GM19468 (cell line): ENCODE measurements around the gene CAPG.

ENCODE experiments used
- ATAC-seq: cut with Tn5 transposase; IDR thresholded peaks from one replicate; pipeline ENCODE4 v1.9.1; 2021; ENCODE audit warnings: mild to moderate bottlenecking, moderate library complexity, moderate number of reproducible peaks; ENCODE audit not compliant: unreplicated experiment; ENCODE audit errors: extremely low read depth

Gene CAPG, protein sequence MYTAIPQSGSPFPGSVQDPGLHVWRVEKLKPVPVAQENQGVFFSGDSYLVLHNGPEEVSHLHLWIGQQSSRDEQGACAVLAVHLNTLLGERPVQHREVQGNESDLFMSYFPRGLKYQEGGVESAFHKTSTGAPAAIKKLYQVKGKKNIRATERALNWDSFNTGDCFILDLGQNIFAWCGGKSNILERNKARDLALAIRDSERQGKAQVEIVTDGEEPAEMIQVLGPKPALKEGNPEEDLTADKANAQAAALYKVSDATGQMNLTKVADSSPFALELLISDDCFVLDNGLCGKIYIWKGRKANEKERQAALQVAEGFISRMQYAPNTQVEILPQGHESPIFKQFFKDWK

DNA sequence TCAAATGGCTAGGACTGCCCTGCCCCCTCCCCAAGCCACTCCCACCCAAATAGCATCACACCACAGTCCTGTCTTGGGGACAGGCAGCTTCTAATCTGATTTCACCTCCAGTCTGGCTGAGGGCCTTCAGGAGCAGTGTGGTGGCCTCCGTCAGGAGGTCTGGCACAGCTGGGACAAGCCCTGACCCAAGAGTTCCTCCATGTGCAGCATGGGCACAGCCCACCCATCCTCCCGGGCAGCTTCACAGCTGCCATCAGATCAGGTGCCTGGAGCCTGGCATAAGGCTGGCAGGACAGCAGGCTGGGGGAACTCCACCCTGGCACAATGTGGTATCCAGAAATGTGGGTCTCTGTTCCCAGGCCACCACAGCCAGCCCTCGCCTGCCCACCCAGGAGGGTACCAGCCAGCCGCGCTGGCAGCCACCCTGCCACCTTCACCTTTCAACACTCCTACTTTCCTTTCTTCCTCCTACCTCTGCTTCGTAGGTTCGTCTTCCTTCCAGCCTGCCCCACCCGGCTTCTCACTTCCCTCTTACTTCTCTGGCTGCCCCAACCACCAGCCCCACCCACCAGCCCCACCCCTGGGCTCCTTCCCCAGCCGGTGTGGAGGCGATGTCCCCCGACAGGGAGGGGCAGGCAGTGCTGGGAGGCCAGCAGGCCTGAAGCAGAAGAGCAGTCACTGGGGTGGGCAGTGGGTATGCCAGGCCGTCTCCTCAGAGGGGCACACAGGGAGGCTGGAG, at the start of gene CAPG:
TSS of gene CAPG (minus strand) at position 522 of the 739 bp plus-strand sequence. CDS start 8,221 bp downstream, outside the sequence.
- ATAC-seq, result no peak

DNA sequence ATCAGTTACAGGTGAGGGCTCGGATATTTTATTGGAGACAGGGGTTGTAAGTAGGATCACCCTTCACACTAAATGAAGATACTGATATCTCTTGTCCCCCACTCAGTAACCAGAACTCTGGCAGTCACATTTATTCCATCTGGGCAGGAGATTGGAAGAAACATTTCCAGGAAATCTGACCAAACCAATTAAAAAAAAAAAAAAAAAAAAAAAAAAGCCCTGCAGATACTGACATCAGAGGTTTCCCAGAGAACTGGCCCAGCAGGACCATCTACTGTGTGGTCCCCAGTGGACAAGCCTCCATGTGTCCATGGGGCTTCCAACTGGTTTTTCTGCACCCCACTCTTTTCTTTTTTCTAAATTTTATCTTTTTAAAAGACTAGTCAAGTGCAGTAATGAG, 49.6 kb upstream of the CAPG start:
- ATAC-seq, result no peak

DNA sequence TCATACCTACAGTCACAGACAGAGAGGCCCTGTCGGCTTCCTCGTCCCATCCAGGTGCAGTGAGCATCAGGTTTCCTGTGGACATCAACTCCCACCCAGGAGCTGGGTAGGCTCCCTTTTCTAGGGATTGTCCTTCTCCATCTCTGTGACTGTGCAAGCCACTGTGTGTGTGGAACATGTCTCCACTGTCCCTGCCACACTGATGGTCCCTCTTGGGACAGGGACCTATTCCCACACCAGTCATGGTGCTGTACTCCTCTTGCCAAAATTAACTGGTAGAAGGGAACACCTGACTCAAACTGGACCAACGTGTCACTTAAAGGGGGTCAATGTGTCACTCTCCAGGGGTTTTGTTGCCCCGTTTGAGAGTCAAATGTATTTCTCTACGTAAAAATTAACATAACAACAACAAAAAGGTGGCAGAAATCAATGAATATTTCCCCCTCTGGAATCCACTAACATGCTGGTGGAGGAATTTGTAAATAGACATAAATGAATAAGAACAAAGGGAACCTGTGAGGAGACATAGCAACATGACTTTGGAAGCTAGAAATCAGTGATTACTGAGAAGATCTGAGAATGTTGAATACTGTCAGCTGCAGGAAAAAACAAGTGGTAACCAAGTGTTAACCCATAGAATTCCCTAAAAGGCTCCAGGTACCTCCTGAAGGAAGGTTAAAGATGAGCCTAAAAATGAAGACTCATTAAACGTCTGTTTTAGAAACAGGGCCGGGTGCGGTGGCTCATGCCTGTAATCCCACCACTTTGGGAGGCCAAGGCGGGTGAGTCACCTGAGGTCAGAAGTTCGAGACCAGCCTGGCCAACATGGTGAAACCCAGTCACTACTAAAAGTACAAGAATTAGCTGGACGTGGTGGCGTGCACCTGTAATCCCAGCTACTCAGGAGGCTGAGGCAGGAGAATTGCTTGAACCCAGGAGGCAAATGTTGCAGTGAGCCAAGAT, 48.7 kb upstream of the CAPG start:
- ATAC-seq, result no peak

DNA sequence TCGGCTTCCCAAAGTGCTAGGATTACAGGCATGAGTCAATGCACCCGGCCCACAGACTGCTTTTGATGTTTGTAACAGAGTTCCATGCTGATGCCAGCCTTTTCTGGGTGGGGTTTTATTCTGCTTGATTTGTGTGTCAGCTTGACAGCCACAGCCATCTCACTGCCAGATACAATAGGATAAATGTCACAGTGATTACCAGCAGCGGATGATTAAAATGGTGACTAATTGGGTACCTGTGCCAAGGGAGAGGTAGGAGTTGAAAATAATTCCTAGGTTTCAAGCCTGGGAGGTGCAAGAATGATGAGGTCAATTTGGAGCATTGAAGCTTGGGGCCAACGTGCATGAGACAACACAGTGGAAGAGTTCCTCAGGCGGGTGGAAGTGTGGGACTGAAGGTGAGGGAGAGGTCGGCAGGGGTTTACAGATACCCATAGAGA, 47.7 kb upstream of the CAPG start:
- no peak for ATAC-seq

DNA sequence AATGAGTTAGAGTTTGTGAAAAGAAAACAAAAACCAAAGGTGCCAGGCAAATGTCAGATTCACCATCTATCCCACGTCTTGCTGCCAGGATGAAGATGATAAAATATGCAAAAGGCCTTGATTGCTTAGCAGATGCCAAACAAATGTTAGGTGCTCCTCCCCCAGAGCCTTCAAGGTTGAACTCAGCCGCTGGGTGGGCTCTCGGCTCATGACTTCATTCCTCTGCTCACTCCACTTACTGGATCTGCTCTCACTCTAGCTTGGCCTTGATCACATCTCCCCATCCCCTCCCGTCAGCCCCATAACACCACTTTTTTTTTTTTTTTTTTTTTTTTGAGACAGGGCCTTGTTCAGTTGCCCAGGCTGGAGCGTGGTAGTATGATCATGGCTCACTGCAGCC, 46.9 kb upstream of the CAPG start:
- ATAC-seq, result no peak

DNA sequence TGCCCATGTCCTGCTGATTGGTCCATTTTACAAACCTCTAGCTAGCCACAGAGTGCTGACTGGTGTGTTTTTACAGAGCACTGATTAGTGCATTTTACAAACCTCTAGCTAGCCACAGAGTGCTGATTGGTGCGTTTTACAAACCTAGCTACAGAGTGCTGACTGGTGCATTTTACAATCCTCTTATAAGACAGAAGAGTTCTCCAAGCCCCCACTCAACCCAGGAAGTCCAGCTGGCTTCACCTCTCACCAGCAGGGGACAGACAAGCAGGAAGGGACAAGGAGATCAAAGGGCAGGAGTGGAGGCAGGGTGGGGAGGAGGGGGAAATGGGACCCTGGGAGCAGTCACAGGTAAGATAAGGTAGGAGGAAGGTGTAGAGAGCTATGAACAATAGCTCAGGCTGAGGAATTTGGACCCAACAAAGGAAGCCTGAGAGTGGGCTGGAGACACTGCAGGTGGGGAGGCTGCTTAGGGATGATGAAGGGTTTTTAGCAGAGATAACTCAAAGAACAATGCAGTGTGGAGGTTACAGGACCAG, 45.5 kb upstream of the CAPG start:
- ATAC-seq, result no peak

DNA sequence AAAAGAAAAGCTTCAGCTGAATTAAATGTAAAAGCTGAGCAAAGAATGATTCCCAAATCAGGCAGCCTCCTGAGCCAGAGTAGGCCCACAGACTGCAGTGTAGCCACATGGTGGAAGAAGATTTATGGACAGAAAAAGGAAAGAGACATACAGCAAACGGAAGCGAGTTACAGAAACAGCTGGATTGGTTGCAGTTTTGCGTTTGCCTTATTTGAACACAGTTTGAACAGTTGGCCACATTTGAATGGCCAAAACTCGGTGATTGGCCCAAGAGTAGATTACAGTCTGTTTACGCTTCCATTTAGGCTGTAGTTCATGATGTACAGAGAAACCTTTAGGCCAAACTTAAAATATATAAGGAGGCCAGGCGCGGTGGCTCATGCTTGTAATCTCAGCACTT, 43.4 kb upstream of the CAPG start:
- ATAC-seq, result no peak

DNA sequence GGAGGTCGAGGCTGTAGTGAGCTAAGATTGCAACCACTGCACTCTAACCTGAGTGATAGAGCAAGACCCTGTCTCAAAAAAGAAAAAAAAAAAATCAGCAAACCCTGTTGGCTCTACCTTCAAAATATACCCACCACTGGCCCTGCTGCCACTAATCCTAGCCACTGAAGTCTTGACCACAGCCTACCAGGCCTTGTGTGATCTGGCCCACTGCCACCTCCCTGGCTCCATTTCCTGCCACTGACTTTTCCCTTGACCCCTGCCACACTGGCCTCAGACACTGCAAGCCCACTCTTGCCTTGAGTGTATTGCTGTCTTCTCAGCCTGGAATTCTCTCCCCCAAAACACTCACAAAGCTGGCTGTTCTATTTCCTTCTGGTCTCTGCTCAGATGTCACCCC, 42.1 kb upstream of the CAPG start:
- no peak for ATAC-seq

DNA sequence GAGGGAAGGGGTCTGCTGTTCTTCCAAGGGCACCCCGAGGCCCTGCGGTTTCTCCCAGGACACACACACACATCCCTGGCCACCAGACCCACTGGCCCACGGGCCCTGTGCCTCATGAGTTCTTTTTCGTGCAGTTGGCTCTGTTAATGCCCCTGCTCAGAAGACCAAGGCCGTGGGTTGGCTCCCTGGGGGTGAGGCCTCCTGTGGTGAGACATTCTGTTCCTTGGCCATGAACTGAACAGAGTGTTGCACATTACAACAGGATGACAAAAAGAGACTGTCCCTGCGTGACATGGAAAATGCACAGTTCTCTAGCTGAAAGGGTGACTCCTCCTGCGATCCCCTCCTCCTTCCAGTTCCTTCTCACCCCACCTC, 39.0 kb upstream of the CAPG start:
- ATAC-seq, result no peak

DNA sequence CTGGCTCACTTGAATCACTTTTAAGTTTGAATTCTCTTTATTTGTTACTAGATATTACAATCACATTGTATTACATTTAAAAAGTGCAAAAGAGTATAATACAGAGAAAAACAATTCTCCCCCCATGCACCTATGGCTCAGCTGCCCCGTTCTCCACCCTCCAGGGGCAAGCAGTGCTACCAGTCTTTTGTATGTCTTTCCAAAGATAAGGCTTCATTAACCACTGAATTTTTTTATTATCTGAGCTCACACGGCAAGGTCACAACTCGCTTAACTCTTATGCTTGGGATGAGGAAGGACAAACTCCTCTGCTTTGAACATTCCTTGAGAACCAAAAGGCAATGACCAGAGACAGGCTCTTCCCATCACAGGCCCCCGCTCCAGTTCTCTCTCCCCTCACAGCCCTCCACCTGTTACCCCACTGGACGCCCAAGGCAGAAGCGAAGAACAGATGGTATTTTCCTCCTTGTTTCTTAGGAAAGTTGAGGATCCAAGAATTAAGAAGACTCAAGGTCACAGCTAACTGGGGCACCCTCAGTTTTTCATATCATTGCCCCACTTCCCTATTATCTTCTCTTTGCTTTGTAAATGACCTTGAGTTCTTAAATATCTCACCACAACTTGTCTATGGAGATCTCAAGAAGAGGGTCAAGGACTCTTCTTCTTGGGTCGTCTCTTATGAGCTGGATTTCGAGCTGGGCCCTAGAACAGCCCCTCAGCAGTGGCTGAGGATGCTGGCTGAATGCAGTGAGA, 38.5 kb upstream of the CAPG start:
- ATAC-seq, result no peak

DNA sequence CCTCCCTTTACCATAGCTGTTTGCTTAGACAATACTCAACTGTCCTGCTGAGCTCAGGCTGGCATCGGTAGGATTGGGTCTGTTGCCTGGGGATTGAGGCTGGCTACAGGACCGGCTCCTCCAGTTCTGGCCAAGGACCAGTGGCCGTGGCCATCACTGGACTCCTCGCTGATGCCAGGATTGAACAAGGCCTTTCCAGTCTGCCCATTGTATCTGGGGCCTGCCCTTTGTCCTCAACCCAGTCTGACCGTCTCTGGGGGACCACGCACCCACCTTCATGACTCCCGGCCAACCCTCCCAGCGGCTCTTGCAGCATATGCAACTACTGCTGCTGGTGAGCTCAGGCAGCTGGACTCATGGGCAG, 37.0 kb upstream of the CAPG start:
- ATAC-seq, result no peak

DNA sequence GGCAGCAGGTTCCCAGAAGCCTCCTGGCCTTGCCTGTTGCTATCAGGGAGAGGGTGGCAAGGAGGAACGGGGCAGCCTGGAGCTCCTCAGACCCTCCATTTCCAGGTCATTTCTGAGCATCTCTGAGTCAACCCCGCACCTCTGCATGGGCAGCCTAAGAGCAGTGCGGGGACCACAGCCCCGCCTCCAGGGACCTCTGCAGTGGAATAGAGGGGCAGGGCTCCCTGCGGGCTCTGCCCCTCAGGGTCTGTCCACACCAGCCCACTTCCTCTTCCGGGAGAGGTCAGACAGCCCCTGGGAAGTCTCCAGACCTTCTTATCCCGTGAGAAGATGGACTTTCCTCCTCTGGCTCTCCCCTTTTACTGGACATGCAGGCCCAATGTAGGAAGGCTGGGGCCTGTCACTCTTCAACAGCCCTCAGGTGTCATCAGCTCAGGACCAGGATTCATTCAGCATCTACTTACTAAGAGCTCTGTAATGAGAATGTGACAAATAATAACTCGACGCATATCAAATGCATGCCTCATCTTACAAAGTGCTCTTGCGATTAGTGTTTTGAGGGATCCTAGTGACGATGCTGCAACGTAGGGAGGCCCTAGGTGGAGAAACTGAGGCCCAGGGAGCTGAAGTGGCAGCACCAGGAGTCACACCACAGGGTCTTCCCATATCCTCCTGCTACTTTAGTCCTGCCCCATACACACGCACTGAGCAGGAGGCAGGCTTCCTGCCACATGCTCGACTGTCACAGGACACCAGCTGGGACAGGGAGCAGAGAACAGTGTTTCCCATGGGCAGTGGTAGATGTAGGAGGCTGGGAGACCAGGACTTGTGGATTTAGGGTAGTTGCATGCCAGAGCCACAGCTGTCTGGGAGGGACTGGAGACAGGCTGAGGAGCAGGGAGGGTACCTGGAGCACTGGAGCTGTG, 36.4 kb upstream of the CAPG start:
- no peak for ATAC-seq

DNA sequence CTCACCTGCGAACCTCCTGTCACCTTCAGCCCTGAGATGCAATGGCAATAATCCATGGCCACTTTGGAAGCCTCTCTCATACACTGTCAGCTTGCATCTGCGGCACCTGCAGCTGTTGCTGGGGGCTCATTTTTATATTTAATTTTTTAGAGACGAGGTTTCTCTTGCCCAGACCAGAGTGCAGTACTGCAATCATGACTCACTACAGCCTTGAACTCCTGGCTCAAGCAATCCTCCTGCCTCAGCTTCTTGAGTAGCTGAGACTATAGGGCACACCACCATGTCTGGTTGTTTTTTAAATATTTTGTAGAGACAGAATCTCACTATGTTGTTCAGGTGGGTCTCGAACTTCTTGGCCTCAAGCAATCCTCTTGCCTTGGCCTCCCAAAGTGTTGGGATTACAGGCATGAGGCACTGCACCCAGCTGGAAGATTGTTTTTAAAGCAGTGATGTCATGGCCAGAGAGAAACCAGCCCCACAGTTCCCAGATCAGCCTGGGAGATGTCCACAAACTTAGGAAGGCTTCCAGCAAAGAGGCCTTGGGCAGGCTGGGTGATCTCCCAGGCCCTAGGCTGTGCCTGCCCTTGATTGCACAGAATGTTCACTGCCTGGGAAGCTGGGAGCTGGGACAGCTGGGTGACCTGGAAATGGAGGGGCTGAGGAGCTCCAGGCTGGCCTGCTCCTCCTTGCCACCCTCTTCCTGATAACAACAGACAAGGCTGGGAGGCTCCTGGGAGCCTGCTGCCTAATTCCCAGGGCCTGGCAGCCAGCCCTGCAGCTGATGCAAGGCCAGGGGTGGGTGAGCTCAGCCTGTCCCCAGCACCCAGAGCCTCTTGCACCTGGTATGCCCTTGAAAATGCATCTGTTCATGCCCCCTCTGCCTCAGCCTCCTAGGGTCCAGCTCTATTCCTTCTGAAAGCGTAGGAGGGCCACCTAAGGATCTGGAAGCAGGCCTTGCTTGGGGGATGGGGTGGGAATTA, 35.4 kb upstream of the CAPG start:
- no peak for ATAC-seq

DNA sequence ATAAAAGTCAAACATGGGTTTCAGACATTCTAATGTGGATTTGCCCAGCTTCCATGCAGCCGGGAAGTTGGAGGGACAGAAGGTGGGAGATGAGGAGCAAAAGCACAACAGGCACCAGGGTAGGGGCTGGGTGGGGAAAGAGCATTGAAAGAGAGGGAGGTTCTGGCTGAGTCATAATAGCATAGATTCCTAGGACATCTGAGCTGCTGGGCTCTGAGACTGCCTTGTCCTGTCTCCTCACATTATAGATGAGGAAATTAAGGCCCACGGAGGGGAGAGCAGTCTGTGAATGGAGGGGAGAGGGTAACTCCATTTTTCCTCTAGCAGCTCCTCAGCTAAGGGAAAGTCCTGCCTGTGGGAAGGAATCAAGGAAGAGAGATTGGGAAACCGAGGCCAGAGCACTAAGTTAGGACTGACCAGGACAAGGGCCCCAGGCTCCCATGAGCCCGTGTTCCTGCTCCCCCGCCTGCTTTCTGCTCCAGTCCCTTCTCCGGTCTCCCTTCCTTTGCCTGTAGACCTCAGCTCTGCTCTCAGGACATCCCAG, 34.5 kb upstream of the CAPG start:
- ATAC-seq, result no peak

DNA sequence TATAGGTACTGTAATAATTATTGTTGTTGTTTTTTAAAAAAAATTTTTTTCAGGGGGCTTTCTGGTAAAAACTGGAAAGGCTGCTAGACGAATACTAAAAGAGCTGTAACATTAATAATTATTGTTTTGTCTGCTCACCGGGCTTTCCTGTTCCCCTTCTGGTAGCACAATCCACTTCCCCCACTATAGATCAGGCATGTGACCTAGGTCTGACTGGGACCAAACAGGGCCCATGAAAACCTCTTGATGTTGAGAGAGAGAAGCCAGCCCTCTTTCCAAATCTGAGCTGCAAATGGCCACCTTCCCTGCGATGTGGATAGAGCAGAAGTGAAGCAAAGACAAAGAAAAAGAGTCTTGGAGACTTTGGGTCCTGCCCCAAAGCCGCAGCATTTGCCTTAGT, 31.7 kb upstream of the CAPG start:
- ATAC-seq, result no peak

DNA sequence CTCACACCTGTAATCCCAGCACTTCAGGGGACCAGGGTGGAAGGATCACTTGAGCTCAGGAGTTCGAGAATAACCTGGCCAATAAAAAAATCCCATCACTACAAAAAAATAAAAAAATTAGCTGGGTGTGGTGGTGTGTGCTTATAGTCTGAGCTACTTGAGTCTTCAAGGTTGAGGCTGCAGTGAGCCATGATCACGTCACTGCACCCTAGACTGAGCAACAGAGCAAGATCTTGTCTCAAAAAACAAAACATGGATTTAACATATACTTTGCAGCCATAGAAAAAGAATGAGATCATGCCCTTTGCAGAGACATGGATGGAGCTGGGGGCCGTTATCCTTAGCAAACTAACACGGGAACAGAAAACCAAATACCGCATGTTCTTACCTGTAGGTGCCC, 30.6 kb upstream of the CAPG start:
- ATAC-seq, result no peak

DNA sequence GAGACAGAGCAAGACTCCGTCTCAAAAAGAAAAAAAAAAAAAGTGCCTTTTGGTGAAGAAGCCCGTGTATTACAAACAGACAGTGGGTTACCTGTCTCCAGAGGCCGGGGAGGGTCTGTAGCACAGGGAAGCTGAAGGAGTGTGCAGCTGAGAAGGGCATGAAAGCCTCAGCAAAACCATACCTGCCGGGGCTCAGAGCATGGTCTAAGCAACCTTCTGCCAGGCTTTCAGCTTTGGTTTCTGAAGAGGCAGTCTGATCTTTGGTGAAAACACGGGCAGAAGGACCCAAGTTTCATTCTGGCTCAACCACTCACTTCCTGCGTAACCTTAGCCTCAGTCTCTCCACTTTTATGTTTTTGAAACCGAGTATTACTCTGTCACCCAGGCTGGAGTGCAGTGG, 29.8 kb upstream of the CAPG start:
- ATAC-seq, result no peak
